SK-N-SH (cell line): ENCODE data around the gene CCR9. TPM values are rescaled to one million over a fixed set of nuclear protein-coding genes. Genes with fewer than 3 reads are reported as not detected.

Source experiments
- CTCF ChIA-PET: fragments of 300-600, 350-600 bp; formaldehyde crosslinking; extraction: SDS; loops from one replicate; lab custom pipeline; 2021; lab: Yijun Ruan, JAX
- POLR2A ChIA-PET: fragments of 350-600 bp; sonication (Branson Sonifier 250); formaldehyde crosslinking; extraction: SDS; loops from one replicate; lab custom pipeline; 2020; ENCODE audit warnings: antibody characterized with exemption, inconsistent platforms; lab: Yijun Ruan, JAX
- DNase-seq: peaks from one replicate; pipeline ENCODE4 v3.0.0; 2012
- H2AFZ ChIP-seq: fragments of 200-600 bp; sonication (generic); 2 replicates; pipeline ENCODE4 v1.8.1; 2016; ENCODE audit warnings: antibody characterized with exemption, mild to moderate bottlenecking, low read depth
- H3F3A ChIP-seq: fragments of 200-600 bp; sonication (generic); replicated peaks from 2 replicates; pipeline ENCODE3; 2016; ENCODE audit warnings: antibody characterized with exemption, mild to moderate bottlenecking; ENCODE audit not compliant: insufficient read depth
- H3K27ac ChIP-seq, 2 experiments: fragments of 200-500 bp in 1 of 2; fragments of 200-600 bp in 1 of 2; sonication (Bioruptor generic) in 1 of 2; sonication (generic), shearing (Covaris generic) in 1 of 2; 2 replicates each; pipeline versions ENCODE4 v1.5.1 to v1.6.1; 2014 to 2016; ENCODE audit warnings: low read depth in 2 of 2, inconsistent platforms in 1 of 2, low read length in 1 of 2, mild to moderate bottlenecking in 1 of 2, mixed read lengths in 1 of 2
- H3K27me3 ChIP-seq: fragments of 200-600 bp; sonication (generic), shearing (Covaris generic); 2 replicates; pipeline ENCODE4 v1.6.1; 2016; ENCODE audit warnings: mixed run types; ENCODE audit not compliant: insufficient read depth
- H3K36me3 ChIP-seq, 2 experiments: fragments of 200-500 bp in 1 of 2; fragments of 200-600 bp in 1 of 2; sonication (Bioruptor generic) in 1 of 2; sonication (generic) in 1 of 2; replicated peaks in 1 of 2; 2 replicates each; pipeline versions ENCODE3 to v1.5.1; 2014 to 2016; ENCODE audit warnings: low read length in 1 of 2, mild to moderate bottlenecking in 1 of 2; ENCODE audit not compliant: insufficient read depth in 2 of 2, control insufficient read depth in 1 of 2
- H3K4me1 ChIP-seq, 2 experiments: fragments of 200-500 bp in 1 of 2; fragments of 200-600 bp in 1 of 2; sonication (Bioruptor generic) in 1 of 2; sonication (generic), shearing (Covaris generic) in 1 of 2; 2 replicates each; pipeline versions ENCODE4 v1.5.1 to v1.6.1; 2014 to 2016; ENCODE audit warnings: low read depth in 1 of 2, low read length in 1 of 2, mixed run types in 1 of 2; ENCODE audit not compliant: insufficient read depth in 2 of 2, control insufficient read depth in 1 of 2
- H3K4me2 ChIP-seq: fragments of 200-600 bp; sonication (generic), shearing (Covaris generic); 2 replicates; pipeline ENCODE4 v1.6.1; 2017; ENCODE audit warnings: mixed run types
- H3K4me3 ChIP-seq, 2 experiments: fragments of 200-500 bp in 1 of 2; fragments of 200-600 bp in 1 of 2; sonication (Bioruptor generic) in 1 of 2; sonication (generic), shearing (Covaris generic) in 1 of 2; 2 replicates each; pipeline versions ENCODE4 v1.5.1 to v1.8.1; 2014 to 2016; ENCODE audit warnings: low read depth in 2 of 2, inconsistent platforms in 1 of 2, low read length in 1 of 2, mild to moderate bottlenecking in 1 of 2, mixed read lengths in 1 of 2, moderate library complexity in 1 of 2
- H3K79me2 ChIP-seq: fragments of 200-600 bp; sonication (generic); 2 replicates; pipeline ENCODE4 v1.8.1; 2017; ENCODE audit warnings: mild to moderate bottlenecking; ENCODE audit not compliant: insufficient read depth
- H3K9ac ChIP-seq: fragments of 200-600 bp; sonication (generic); 2 replicates; pipeline ENCODE4 v1.6.1; 2017; ENCODE audit warnings: mixed run types
- H3K9me2 ChIP-seq: fragments of 200-600 bp; sonication (generic); 2 replicates; pipeline ENCODE4 v1.6.1; 2017; ENCODE audit warnings: mixed run types
- H3K9me3 ChIP-seq: fragments of 200-600 bp; sonication (generic); 2 replicates; pipeline ENCODE4 v1.6.1; 2017; ENCODE audit warnings: mixed run types, mild to moderate bottlenecking, moderate library complexity
- H4K20me1 ChIP-seq: fragments of 200-600 bp; sonication (generic); 2 replicates; pipeline ENCODE4 v1.6.1; 2017; ENCODE audit warnings: mild to moderate bottlenecking, mixed run types; ENCODE audit not compliant: insufficient read depth
- CHD2 ChIP-seq: fragments of 150-350 bp; IDR thresholded peaks from 2 replicates; pipeline ENCODE4 v1.6.1; 2018; ENCODE audit warnings: low read length; ENCODE audit not compliant: partially characterized antibody
- EZH2phosphoT487 ChIP-seq: fragments of 200-600 bp; sonication (generic); IDR thresholded peaks from 2 replicates; pipeline ENCODE4 v1.6.1; 2017; ENCODE audit warnings: low read depth, mixed run types, mild to moderate bottlenecking, antibody characterized with exemption, moderate library complexity, borderline replicate concordance
- FOXM1 ChIP-seq: IDR thresholded peaks from 2 replicates; pipeline ENCODE4 v1.4.0; 2012; ENCODE audit warnings: low read depth, mild to moderate bottlenecking
- GATA2 ChIP-seq: sonication (generic); formaldehyde crosslinking; IDR thresholded peaks from 2 replicates; pipeline ENCODE4 v1.5.0; 2020; ENCODE audit warnings: mild to moderate bottlenecking, missing genetic modification reagents
- IRF3 ChIP-seq: fragments of 150-350 bp; IDR thresholded peaks from 2 replicates; pipeline ENCODE4 v1.6.1; 2016; ENCODE audit warnings: mild to moderate bottlenecking, low read depth, low read length
- MAX ChIP-seq: IDR thresholded peaks from 2 replicates; pipeline ENCODE4 v1.4.0; 2012; ENCODE audit warnings: low read depth
- NFIC ChIP-seq: IDR thresholded peaks from 2 replicates; pipeline ENCODE4 v1.4.0; 2012; ENCODE audit warnings: borderline replicate concordance
- PBX3 ChIP-seq: IDR thresholded peaks from 2 replicates; pipeline ENCODE4; 2012
- POLR2AphosphoS5 ChIP-seq: IDR thresholded peaks from 2 replicates; pipeline ENCODE4 v1.6.1; 2012; ENCODE audit warnings: low read depth, low read length
- RCOR1 ChIP-seq: fragments of 150-350 bp; IDR thresholded peaks from 2 replicates; pipeline ENCODE4 v1.6.1; 2017; ENCODE audit warnings: antibody characterized with exemption, low read length
- REST ChIP-seq: IDR thresholded peaks from 2 replicates; pipeline ENCODE4 v1.6.1; 2012; ENCODE audit warnings: mild to moderate bottlenecking, low read depth, low read length, moderate library complexity
- SMC3 ChIP-seq: IDR thresholded peaks from 2 replicates; pipeline ENCODE4 v1.6.1; 2012; ENCODE audit warnings: low read depth, low read length, improper control_type of control experiment
- YY1 ChIP-seq: IDR thresholded peaks from 2 replicates; pipeline ENCODE4 v1.4.0; 2012; ENCODE audit warnings: low read depth, mild to moderate bottlenecking
- WGBS: methylation state at CpG from one replicate; pipeline ENCODE4 v1.1.6; 2017; ENCODE audit warnings: low lambda C conversion rate; 5-methylcytosine and 5-hydroxymethylcytosine counted together
- polyA plus RNA-seq, 3 experiments: library from polyadenylated mRNA; depleted of rRNA; stranded (reverse); fragments of >200 nt; gene quantifications; 2 replicates each; pipeline ENCODE4 v1.2.3, GENCODE V29; 2012

CCR9 gene
- polyA plus RNA-seq, 1 of the 3 experiments (the other 2 are of a cell fraction) = not detected

- no peak overlapping the region for H3K9ac ChIP-seq
- H3K4me3 ChIP-seq = no peak overlapping the region
- no peak overlapping the region for H3K4me2 ChIP-seq
- no peak overlapping the region for H3K27ac ChIP-seq
- no peaks in the 10 kb centered on the region for H3K36me3 ChIP-seq
- no peaks in the 10 kb centered on the region for H3K4me1 ChIP-seq
- no peaks in the 10 kb centered on the region for H3K9me3 ChIP-seq
- ChIA-PET CTCF (interaction anchor here (0.6 kb wide), 1 partner anchor 20 kb away, joined by 3 read pairs; no protein-coding TSS in a partner anchor), POLR2A (no interaction called here)
- H3F3A ChIP-seq = no peaks in the 10 kb centered on the region
- no peaks in the 10 kb centered on the region for H3K79me2 ChIP-seq
- DNase-seq = no peak
- H3K27me3 ChIP-seq = peaks cover 4% of the 10 kb centered on the region; the same call in 1 of the 2 replicates
- H4K20me1 ChIP-seq = no peaks in the 10 kb centered on the region
- no peaks in the 10 kb centered on the region for H3K9me2 ChIP-seq
- no peak overlapping the region for H2AFZ ChIP-seq
- 35% methylated on average over 4 of the region's 4 CpGs for WGBS
- TF ChIP-seq FOXM1 = no peak
- no peak for TF ChIP-seq REST
- no peak for TF ChIP-seq NFIC
- no peak for TF ChIP-seq MAX
- TF ChIP-seq YY1 = no peak
- no peak for TF ChIP-seq SMC3
- no peak for TF ChIP-seq EZH2phosphoT487
- TF ChIP-seq CHD2 = no peak
- no peak for TF ChIP-seq IRF3
These were observed 25.9 kb upstream of the CCR9 start for GRCh38 chr3:45860481-45860880.

GRCh38 chr3:45861043-45861719, 25.2 kb upstream of the CCR9 start:
- WGBS = 34% methylated on average over 7 of the region's 7 CpGs
- Histone ChIP-seq H3K9me3 (no peaks in the 10 kb centered on the region), H3K4me2 (no peak overlapping the region), H3K27ac (no peak overlapping the region), H3K4me3 (no peak overlapping the region), H2AFZ (no peak overlapping the region), H3F3A (no peaks in the 10 kb centered on the region), H3K9me2 (no peaks in the 10 kb centered on the region), H3K27me3 (peaks cover 4% of the 10 kb centered on the region; the same call in 1 of the 2 replicates), H3K36me3 (no peaks in the 10 kb centered on the region), H3K79me2 (no peaks in the 10 kb centered on the region), H3K9ac (no peak overlapping the region), H4K20me1 (no peaks in the 10 kb centered on the region), H3K4me1 (no peaks in the 10 kb centered on the region)
- TF ChIP-seq POLR2AphosphoS5 (no peak), RCOR1 (no peak), PBX3 (no peak), GATA2 (CRISPR knock-in tag) (no peak), YY1 (no peak)
- CTCF ChIA-PET = interaction anchor here (0.6 to 1.2 kb wide), 2 partner anchors 19 to 78 kb away, joined by 3 to 5 read pairs; no protein-coding TSS in a partner anchor
- POLR2A ChIA-PET = no interaction called here
- no peak for DNase-seq
